Smooth muscle cell of bladder (primary cell): ENCODE results near the gene KRTAP19-8. TPM values are rescaled to one million over a fixed set of nuclear protein-coding genes. Genes with fewer than 3 reads are reported as not detected.

Experiments used
- total RNA-seq: library from RNA; depleted of rRNA; stranded (reverse); fragments of >200 nt; gene quantifications from 2 replicates; pipeline ENCODE4 v1.2.3, GENCODE V29; 2014

KRTAP19-8 gene, protein sequence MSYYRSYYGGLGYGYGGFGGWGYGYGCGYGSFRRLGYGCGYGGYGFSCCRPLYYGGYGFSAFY
- total RNA-seq: not detected in 2 replicates

DNA sequence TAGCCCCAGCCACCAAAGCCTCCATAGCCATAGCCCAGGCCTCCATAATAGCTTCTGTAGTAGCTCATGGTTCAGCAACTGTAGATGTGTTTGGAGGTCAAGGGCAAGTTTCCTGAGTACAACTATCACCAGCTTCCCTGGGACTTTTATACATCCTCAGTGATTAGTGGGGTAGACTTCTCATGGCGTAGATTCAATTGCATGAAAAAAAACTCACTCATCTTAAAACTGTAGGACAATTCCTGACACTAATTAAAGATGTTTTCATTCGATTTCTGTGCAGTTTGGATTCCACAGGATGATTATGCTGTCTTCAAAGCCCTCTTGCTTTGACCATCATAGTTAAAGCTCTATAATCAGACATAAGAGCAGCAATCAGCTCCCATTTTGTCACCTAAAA, at the start of gene KRTAP19-8:
TSS of gene KRTAP19-8 (minus strand) at position 101 of the 400 bp plus-strand sequence. CDS start at position 68, 33 bp downstream.

Other genes starting within 250 kb of the KRTAP19-8 start
- gene KRTAP8-1, start 225.2 kb downstream of the KRTAP19-8 start, total RNA-seq: not detected in 2 replicates
- gene KRTAP7-1, start 208.7 kb downstream of the KRTAP19-8 start, total RNA-seq: not detected in 2 replicates
- not detected in 2 replicates for gene KRTAP11-1, start 156.9 kb downstream of the KRTAP19-8 start, total RNA-seq